Panc1 (cell line): ENCODE results near the gene VAMP3. TPM values are rescaled to one million over a fixed set of nuclear protein-coding genes. Genes with fewer than 3 reads are reported as not detected.

ENCODE experiments used
- ATAC-seq: fragments of 200-7000 bp; cut with Tn5 transposase; 2 replicates; pipeline ENCODE4 v1.9.1; 2020; ENCODE audit warnings: mild to moderate bottlenecking, moderate library complexity
- BruUV-seq: library from RNA; stranded (reverse); fragments of 400-500 nt; replicated peaks from 2 replicates; lab custom pipeline; 2021; lab: Mats Ljungman, UMichigan
- CTCF ChIA-PET: fragments of 300-600 bp; sonication (Branson Sonifier 250); formaldehyde crosslinking; loops from one replicate; lab custom pipeline; 2022; ENCODE audit warnings: antibody characterized with exemption; lab: Charles Lee
- POLR2A ChIA-PET: fragments of 300-600 bp; sonication (Branson Sonifier 250); formaldehyde crosslinking; loops from one replicate; lab custom pipeline; 2022; ENCODE audit warnings: antibody characterized with exemption; lab: Charles Lee
- DNase-seq: peaks from one replicate; pipeline ENCODE4 v3.0.0-alpha.2; 2010; ENCODE audit warnings: low read depth, low spot score
- H3K27ac ChIP-seq: 2 replicates; pipeline ENCODE4 v1.5.1; 2011; ENCODE audit warnings: mild to moderate bottlenecking, low read length, inconsistent platforms
- H3K27me3 ChIP-seq: fragments of 200-500 bp; sonication (Bioruptor generic); 2 replicates; pipeline ENCODE4 v1.6.0; 2014; ENCODE audit warnings: low read length, inconsistent platforms; ENCODE audit not compliant: control insufficient read depth, insufficient read depth
- H3K36me3 ChIP-seq: fragments of 200-500 bp; sonication (Bioruptor generic); 2 replicates; pipeline ENCODE4 v1.5.1; 2014; ENCODE audit warnings: inconsistent platforms, mild to moderate bottlenecking, low read length, moderate library complexity; ENCODE audit not compliant: control insufficient read depth, insufficient read depth
- H3K4me1 ChIP-seq: 2 replicates; pipeline ENCODE4 v1.5.1; 2011; ENCODE audit warnings: inconsistent platforms, mild to moderate bottlenecking, low read length, moderate library complexity; ENCODE audit not compliant: control insufficient read depth, insufficient read depth
- H3K4me3 ChIP-seq, 2 experiments: 2 replicates each; pipeline ENCODE4 v1.5.1; 2011 to 2012; ENCODE audit warnings: low read depth in 2 of 2, low read length in 2 of 2, mild to moderate bottlenecking in 2 of 2, inconsistent platforms in 1 of 2, moderate library complexity in 1 of 2
- H3K9me3 ChIP-seq: fragments of 200-500 bp; sonication (Bioruptor generic); 2 replicates; pipeline ENCODE4 v1.5.1; 2014; ENCODE audit warnings: low read depth, mild to moderate bottlenecking, inconsistent platforms, low read length, moderate library complexity; ENCODE audit not compliant: control insufficient read depth, insufficient read depth
- POLR2AphosphoS5 ChIP-seq: IDR thresholded peaks from 2 replicates; pipeline ENCODE4 v1.6.1; 2012; ENCODE audit warnings: mild to moderate bottlenecking, low read depth, low read length, moderate library complexity
- SIN3A ChIP-seq: IDR thresholded peaks from 2 replicates; pipeline ENCODE4 v1.6.1; 2012; ENCODE audit warnings: low read depth, mild to moderate bottlenecking, low read length, moderate library complexity, borderline replicate concordance; ENCODE audit not compliant: insufficient read depth
- TCF7L2 ChIP-seq: IDR thresholded peaks from 2 replicates; pipeline ENCODE4 v1.6.1; 2011; ENCODE audit warnings: mild to moderate bottlenecking, low read depth, low read length, inconsistent platforms
- in situ Hi-C: cut with HindIII; loops from 2 replicates; pipeline ENCODE4 v1.10.0; 2016; ENCODE audit warnings: low sequenced_read_pairs, low pct_unique_long_range_greater_than_20kb
- intact Hi-C: fragments of 100-400 bp; cut with micrococcal nuclease; formaldehyde crosslinking; loops from one replicate; pipeline ENCODE4 v1.10.0; 2022; ENCODE audit not compliant: unreplicated experiment
- total RNA-seq: library from RNA; stranded (reverse); gene quantifications from one replicate; pipeline ENCODE4 v1.2.1, GENCODE V29; 2021; ENCODE audit not compliant: unreplicated experiment
- TF ChIP-seq, protein P1 (sequence below): fragments of 450-650 bp; IDR thresholded peaks from 2 replicates; pipeline ENCODE4 v1.5.1; 2017; ENCODE audit warnings: mild to moderate bottlenecking
- TF ChIP-seq, protein P2 (sequence below), 2 experiments: IDR thresholded peaks; 2 replicates each; pipeline ENCODE4 v1.6.1; 2011 to 2012; ENCODE audit warnings: low read depth in 2 of 2, control low read depth in 1 of 2, low read length in 1 of 2, mild to moderate bottlenecking in 1 of 2, moderate library complexity in 1 of 2; ENCODE audit not compliant: insufficient read depth in 1 of 2

The VAMP3 gene
- total RNA-seq, 1 experiment from 2014 or later = 106 TPM

- TF ChIP-seq TCF7L2 = no peak
- TF ChIP-seq, protein P1, sequence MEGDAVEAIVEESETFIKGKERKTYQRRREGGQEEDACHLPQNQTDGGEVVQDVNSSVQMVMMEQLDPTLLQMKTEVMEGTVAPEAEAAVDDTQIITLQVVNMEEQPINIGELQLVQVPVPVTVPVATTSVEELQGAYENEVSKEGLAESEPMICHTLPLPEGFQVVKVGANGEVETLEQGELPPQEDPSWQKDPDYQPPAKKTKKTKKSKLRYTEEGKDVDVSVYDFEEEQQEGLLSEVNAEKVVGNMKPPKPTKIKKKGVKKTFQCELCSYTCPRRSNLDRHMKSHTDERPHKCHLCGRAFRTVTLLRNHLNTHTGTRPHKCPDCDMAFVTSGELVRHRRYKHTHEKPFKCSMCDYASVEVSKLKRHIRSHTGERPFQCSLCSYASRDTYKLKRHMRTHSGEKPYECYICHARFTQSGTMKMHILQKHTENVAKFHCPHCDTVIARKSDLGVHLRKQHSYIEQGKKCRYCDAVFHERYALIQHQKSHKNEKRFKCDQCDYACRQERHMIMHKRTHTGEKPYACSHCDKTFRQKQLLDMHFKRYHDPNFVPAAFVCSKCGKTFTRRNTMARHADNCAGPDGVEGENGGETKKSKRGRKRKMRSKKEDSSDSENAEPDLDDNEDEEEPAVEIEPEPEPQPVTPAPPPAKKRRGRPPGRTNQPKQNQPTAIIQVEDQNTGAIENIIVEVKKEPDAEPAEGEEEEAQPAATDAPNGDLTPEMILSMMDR = no peak
- TF ChIP-seq POLR2AphosphoS5 = no peak
- TF ChIP-seq SIN3A = no peak
- TF ChIP-seq, protein P2, sequence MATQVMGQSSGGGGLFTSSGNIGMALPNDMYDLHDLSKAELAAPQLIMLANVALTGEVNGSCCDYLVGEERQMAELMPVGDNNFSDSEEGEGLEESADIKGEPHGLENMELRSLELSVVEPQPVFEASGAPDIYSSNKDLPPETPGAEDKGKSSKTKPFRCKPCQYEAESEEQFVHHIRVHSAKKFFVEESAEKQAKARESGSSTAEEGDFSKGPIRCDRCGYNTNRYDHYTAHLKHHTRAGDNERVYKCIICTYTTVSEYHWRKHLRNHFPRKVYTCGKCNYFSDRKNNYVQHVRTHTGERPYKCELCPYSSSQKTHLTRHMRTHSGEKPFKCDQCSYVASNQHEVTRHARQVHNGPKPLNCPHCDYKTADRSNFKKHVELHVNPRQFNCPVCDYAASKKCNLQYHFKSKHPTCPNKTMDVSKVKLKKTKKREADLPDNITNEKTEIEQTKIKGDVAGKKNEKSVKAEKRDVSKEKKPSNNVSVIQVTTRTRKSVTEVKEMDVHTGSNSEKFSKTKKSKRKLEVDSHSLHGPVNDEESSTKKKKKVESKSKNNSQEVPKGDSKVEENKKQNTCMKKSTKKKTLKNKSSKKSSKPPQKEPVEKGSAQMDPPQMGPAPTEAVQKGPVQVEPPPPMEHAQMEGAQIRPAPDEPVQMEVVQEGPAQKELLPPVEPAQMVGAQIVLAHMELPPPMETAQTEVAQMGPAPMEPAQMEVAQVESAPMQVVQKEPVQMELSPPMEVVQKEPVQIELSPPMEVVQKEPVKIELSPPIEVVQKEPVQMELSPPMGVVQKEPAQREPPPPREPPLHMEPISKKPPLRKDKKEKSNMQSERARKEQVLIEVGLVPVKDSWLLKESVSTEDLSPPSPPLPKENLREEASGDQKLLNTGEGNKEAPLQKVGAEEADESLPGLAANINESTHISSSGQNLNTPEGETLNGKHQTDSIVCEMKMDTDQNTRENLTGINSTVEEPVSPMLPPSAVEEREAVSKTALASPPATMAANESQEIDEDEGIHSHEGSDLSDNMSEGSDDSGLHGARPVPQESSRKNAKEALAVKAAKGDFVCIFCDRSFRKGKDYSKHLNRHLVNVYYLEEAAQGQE (IDR thresholded peaks at IDR 0.05; ENCODE audit: insufficient read depth in 1 of 2, low read depth in 2 of 2, low read length in 1 of 2) = no peak
- ChIA-PET CTCF (no interaction called here), POLR2A (interaction anchor here (0.7 kb wide), 1 partner anchor 10 kb away, joined by 3 read pairs; no protein-coding TSS in a partner anchor)
- H3K4me3 ChIP-seq = no peak overlapping the region
- H3K4me1 ChIP-seq = no peaks in the 10 kb centered on the region
- H3K27me3 ChIP-seq = no peaks in the 10 kb centered on the region
- ATAC-seq (no peak), DNase-seq (no peak)
- no peak overlapping the region for H3K27ac ChIP-seq
- in situ Hi-C loops (no loop called here), intact Hi-C loops (loop anchor here (5.0 kb wide), 1 partner anchor 88 kb away; no protein-coding TSS in a partner anchor)
- no TSS peak for BruUV-seq
- H3K36me3 ChIP-seq = peaks cover 21% of the 10 kb centered on the region
- peaks cover 14% of the 10 kb centered on the region for H3K9me3 ChIP-seq
Observed at GRCh38 chr1:7809742-7810141, 38.6 kb downstream of the VAMP3 start.

- Histone ChIP-seq H3K27me3 (no peaks in the 10 kb centered on the region), H3K4me3 (no peak overlapping the region), H3K36me3 (peaks cover 21% of the 10 kb centered on the region), H3K27ac (no peak overlapping the region), H3K9me3 (peaks cover 14% of the 10 kb centered on the region), H3K4me1 (no peaks in the 10 kb centered on the region)
- peak; percentile 24 for DNase-seq
- ChIA-PET CTCF (no interaction called here), POLR2A (interaction anchor here (0.7 kb wide), 1 partner anchor 9 kb away, joined by 3 read pairs; no protein-coding TSS in a partner anchor)
- BruUV-seq = no TSS peak
- intact Hi-C loops (no loop called here), in situ Hi-C loops (no loop called here)
- TF ChIP-seq SIN3A (no peak), TCF7L2 (no peak), POLR2AphosphoS5 (no peak)
- TF ChIP-seq, protein P1 = no peak
- TF ChIP-seq, protein P2 (IDR thresholded peaks at IDR 0.05; ENCODE audit: insufficient read depth in 1 of 2, low read depth in 2 of 2, low read length in 1 of 2) = no peak
- no peak for ATAC-seq
Observed at GRCh38 chr1:7810395-7810794, 39.3 kb downstream of the VAMP3 start.
